Karpas-422 (cell line): ENCODE results near the gene ERLIN1. TPM values are rescaled to one million over a fixed set of nuclear protein-coding genes. Genes with fewer than 3 reads are reported as not detected.
A peak's percentile ranks its signal among the peaks of the same experiment; 100 is the strongest.

Experiments used
- DNase-seq: peaks from one replicate; pipeline ENCODE4 v3.0.0-alpha.2; 2015
- H2AFZ ChIP-seq: fragments of 200-600 bp; sonication (generic); 2 replicates; pipeline ENCODE4 v1.6.1; 2014; ENCODE audit warnings: antibody characterized with exemption, low read length, mixed read lengths
- H3K27ac ChIP-seq: fragments of 200-600 bp; sonication (generic); 2 replicates; pipeline ENCODE4 v1.5.1; 2014; ENCODE audit warnings: mild to moderate bottlenecking, low read length, moderate library complexity
- H3K27me3 ChIP-seq: fragments of 200-600 bp; sonication (generic); 2 replicates; pipeline ENCODE4 v1.6.1; 2014; ENCODE audit warnings: low read length, mixed read lengths
- H3K36me3 ChIP-seq: fragments of 200-600 bp; sonication (generic); 2 replicates; pipeline ENCODE4 v1.6.1; 2014; ENCODE audit warnings: low read length, mixed read lengths; ENCODE audit not compliant: insufficient read depth
- H3K4me1 ChIP-seq: fragments of 200-600 bp; sonication (generic); 2 replicates; pipeline ENCODE4 v1.6.1; 2014; ENCODE audit warnings: mild to moderate bottlenecking, low read length, mixed read lengths
- H3K4me2 ChIP-seq: fragments of 200-600 bp; sonication (generic); 2 replicates; pipeline ENCODE4 v1.6.1; 2014; ENCODE audit warnings: low read length, low read depth, mild to moderate bottlenecking; ENCODE audit not compliant: poor library complexity, severe bottlenecking
- H3K4me3 ChIP-seq: fragments of 200-600 bp; sonication (generic); 2 replicates; pipeline ENCODE4 v1.5.1; 2014; ENCODE audit warnings: mild to moderate bottlenecking, antibody characterized with exemption, low read length, mixed read lengths
- H3K79me2 ChIP-seq: fragments of 200-600 bp; sonication (generic); 2 replicates; pipeline ENCODE4 v1.6.1; 2014; ENCODE audit warnings: mild to moderate bottlenecking, low read length, mixed read lengths
- H3K9ac ChIP-seq: fragments of 200-600 bp; sonication (generic); 2 replicates; pipeline ENCODE4 v1.6.0; 2014; ENCODE audit warnings: low read length
- H3K9me2 ChIP-seq: fragments of 200-600 bp; sonication (generic), shearing (Covaris generic); replicated peaks from 2 replicates; pipeline ENCODE4 v1.6.0; 2014; ENCODE audit warnings: mild to moderate bottlenecking, low read length, moderate library complexity; ENCODE audit not compliant: insufficient read depth
- H3K9me3 ChIP-seq: fragments of 300-700, 200-600 bp; sonication (generic); 2 replicates; pipeline ENCODE4 v1.6.1; 2014; ENCODE audit warnings: low read length, mixed read lengths
- H4K20me1 ChIP-seq: fragments of 200-600 bp; sonication (generic); 2 replicates; pipeline ENCODE4 v1.6.1; 2014; ENCODE audit warnings: mild to moderate bottlenecking, antibody characterized with exemption, low read length, low read depth; ENCODE audit not compliant: insufficient read depth
- total RNA-seq: library from RNA; depleted of rRNA; stranded (reverse); fragments of >200 nt; shearing (Covaris generic); gene quantifications from 2 replicates; pipeline ENCODE4 v1.2.3, GENCODE V29; 2014; ENCODE audit warnings: low replicate concordance

ERLIN1 gene
- total RNA-seq, 1 experiment from 2014 or later: 8.3 TPM

GRCh38 chr10:100204370-100204769 is 18.5 kb upstream of the ERLIN1 start:
- H3K9ac ChIP-seq: no peak overlapping the region
- H3K36me3 ChIP-seq: peaks cover 60% of the 10 kb centered on the region
- DNase-seq: no peak
- no peaks in the 10 kb centered on the region for H3K9me3 ChIP-seq
- H3K4me2 ChIP-seq: no peak overlapping the region
- H2AFZ ChIP-seq: no peak overlapping the region
- H3K27me3 ChIP-seq: no peaks in the 10 kb centered on the region
- no peak overlapping the region for H3K4me3 ChIP-seq
- H3K79me2 ChIP-seq: no peaks in the 10 kb centered on the region
- H3K9me2 ChIP-seq: no peaks in the 10 kb centered on the region
- no peaks in the 10 kb centered on the region for H3K4me1 ChIP-seq
- H3K27ac ChIP-seq: no peak overlapping the region
- H4K20me1 ChIP-seq: no peaks in the 10 kb centered on the region

- Histone ChIP-seq H3K4me1 (no peaks in the 10 kb centered on the region), H2AFZ (no peak overlapping the region), H3K79me2 (no peaks in the 10 kb centered on the region; the same call in 1 of the 2 replicates), H3K9me2 (no peaks in the 10 kb centered on the region), H3K9me3 (no peaks in the 10 kb centered on the region), H3K4me3 (no peak overlapping the region), H3K4me2 (no peak overlapping the region), H3K9ac (no peak overlapping the region), H3K27me3 (no peaks in the 10 kb centered on the region), H3K27ac (no peak overlapping the region), H4K20me1 (no peaks in the 10 kb centered on the region), H3K36me3 (peaks cover 69% of the 10 kb centered on the region)
- no peak for DNase-seq
These were observed 15.7 kb upstream of the ERLIN1 start for GRCh38 chr10:100201549-100201948.

GRCh38 chr10:100194711-100195110 is 8.9 kb upstream of the ERLIN1 start:
- peaks cover 66% of the 10 kb centered on the region for H3K36me3 ChIP-seq
- no peaks in the 10 kb centered on the region for H3K4me1 ChIP-seq
- DNase-seq: no peak
- H3K4me2 ChIP-seq: no peak overlapping the region
- no peak overlapping the region for H3K9ac ChIP-seq
- H3K9me3 ChIP-seq: no peaks in the 10 kb centered on the region
- H3K27me3 ChIP-seq: no peaks in the 10 kb centered on the region
- H3K27ac ChIP-seq: no peak overlapping the region
- H4K20me1 ChIP-seq: no peaks in the 10 kb centered on the region
- H3K9me2 ChIP-seq: no peaks in the 10 kb centered on the region
- peaks cover 24% of the 10 kb centered on the region for H3K79me2 ChIP-seq
- no peak overlapping the region for H2AFZ ChIP-seq
- no peak overlapping the region for H3K4me3 ChIP-seq

- no peaks in the 10 kb centered on the region for H3K9me2 ChIP-seq
- no peak overlapping the region for H2AFZ ChIP-seq
- H3K4me3 ChIP-seq: no peak overlapping the region
- H3K4me2 ChIP-seq: no peak overlapping the region
- DNase-seq: no peak
- H3K27ac ChIP-seq: no peak overlapping the region
- H3K36me3 ChIP-seq: peaks cover 64% of the 10 kb centered on the region
- no peaks in the 10 kb centered on the region for H3K27me3 ChIP-seq
- peaks cover 47% of the 10 kb centered on the region for H3K79me2 ChIP-seq
- no peaks in the 10 kb centered on the region for H3K9me3 ChIP-seq
- H3K9ac ChIP-seq: no peak overlapping the region
- peaks cover 15% of the 10 kb centered on the region for H3K4me1 ChIP-seq
- H4K20me1 ChIP-seq: no peaks in the 10 kb centered on the region
These were observed 6.5 kb upstream of the ERLIN1 start for GRCh38 chr10:100192350-100192749.

GRCh38 chr10:100186253-100187212 is 704 bp upstream of the ERLIN1 start:
- peak overlapping the region; percentile 85 for H3K4me2 ChIP-seq
- H4K20me1 ChIP-seq: no peaks in the 10 kb centered on the region
- peak overlapping the region; percentile 89 for H3K27ac ChIP-seq
- H3K9me2 ChIP-seq: no peaks in the 10 kb centered on the region
- no peaks in the 10 kb centered on the region for H3K9me3 ChIP-seq
- peaks cover 38% of the 10 kb centered on the region for H3K4me1 ChIP-seq
- no peaks in the 10 kb centered on the region for H3K27me3 ChIP-seq
- peaks cover 52% of the 10 kb centered on the region for H3K36me3 ChIP-seq
- DNase-seq: peak; percentile 67
- peak overlapping the region; percentile 64; the same call in 1 of the 2 replicates for H2AFZ ChIP-seq
- peak overlapping the region; percentile 81 for H3K4me3 ChIP-seq
- H3K79me2 ChIP-seq: peaks cover 89% of the 10 kb centered on the region
- H3K9ac ChIP-seq: peak overlapping the region; percentile 93

- Histone ChIP-seq H3K4me3 (peak overlapping the region; percentile 81), H3K27me3 (no peaks in the 10 kb centered on the region), H3K9me3 (no peaks in the 10 kb centered on the region), H4K20me1 (no peaks in the 10 kb centered on the region), H3K9me2 (no peaks in the 10 kb centered on the region), H3K36me3 (peaks cover 49% of the 10 kb centered on the region), H2AFZ (no peak overlapping the region), H3K4me1 (peaks cover 43% of the 10 kb centered on the region), H3K27ac (peak overlapping the region; percentile 89), H3K79me2 (peaks cover 91% of the 10 kb centered on the region), H3K4me2 (peak overlapping the region; percentile 85), H3K9ac (peak overlapping the region; percentile 93)
- DNase-seq: peak; percentile 73
These were observed 989 bp downstream of the ERLIN1 start for GRCh38 chr10:100184840-100185239.

- H3K27ac ChIP-seq: peak overlapping the region; percentile 89
- H3K9me2 ChIP-seq: no peaks in the 10 kb centered on the region
- no peaks in the 10 kb centered on the region for H3K27me3 ChIP-seq
- peak overlapping the region; percentile 81 for H3K4me3 ChIP-seq
- H3K36me3 ChIP-seq: peaks cover 45% of the 10 kb centered on the region; the same call in 1 of the 2 replicates
- no peak overlapping the region for H2AFZ ChIP-seq
- peak overlapping the region; percentile 93 for H3K9ac ChIP-seq
- DNase-seq: no peak
- peaks cover 43% of the 10 kb centered on the region for H3K4me1 ChIP-seq
- peak overlapping the region; percentile 85 for H3K4me2 ChIP-seq
- peaks cover 90% of the 10 kb centered on the region for H3K79me2 ChIP-seq
- no peaks in the 10 kb centered on the region for H4K20me1 ChIP-seq
- H3K9me3 ChIP-seq: no peaks in the 10 kb centered on the region
These were observed 1.4 kb downstream of the ERLIN1 start for GRCh38 chr10:100184426-100184825.

GRCh38 chr10:100183481-100183880 is 2.3 kb downstream of the ERLIN1 start:
- Histone ChIP-seq H3K9ac (peak overlapping the region; percentile 93), H4K20me1 (no peaks in the 10 kb centered on the region), H3K27ac (peak overlapping the region; percentile 89), H3K9me3 (no peaks in the 10 kb centered on the region), H3K4me1 (peaks cover 41% of the 10 kb centered on the region), H3K36me3 (peaks cover 43% of the 10 kb centered on the region), H3K4me3 (peak overlapping the region; percentile 81), H3K27me3 (no peaks in the 10 kb centered on the region), H3K79me2 (peaks cover 89% of the 10 kb centered on the region), H3K9me2 (no peaks in the 10 kb centered on the region), H3K4me2 (peak overlapping the region; percentile 85), H2AFZ (no peak overlapping the region)
- no peak for DNase-seq
